ENCODE measurements around the gene FKBP4.

DNA sequence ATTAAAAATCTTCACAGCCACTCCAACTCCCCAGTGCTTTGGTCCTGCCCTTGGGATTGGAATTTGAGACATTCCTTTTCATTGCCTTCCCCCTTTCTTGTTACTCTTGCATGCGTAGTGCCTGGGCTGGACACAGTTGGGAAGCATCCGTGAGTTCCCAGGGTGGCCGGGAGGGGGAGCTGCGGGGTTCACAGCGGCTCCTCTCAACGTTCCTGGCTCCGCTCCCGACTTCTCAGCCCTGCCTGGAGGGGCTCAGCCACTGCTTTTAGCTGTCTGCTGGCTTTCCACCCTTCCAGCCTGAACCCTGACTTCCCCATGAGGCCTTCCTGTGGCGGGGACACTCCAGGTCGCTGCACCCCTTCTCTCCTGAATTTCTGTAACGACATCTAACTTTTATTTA, 58.9 kb downstream of the FKBP4 start:
- TF ChIP-seq, protein P1, sequence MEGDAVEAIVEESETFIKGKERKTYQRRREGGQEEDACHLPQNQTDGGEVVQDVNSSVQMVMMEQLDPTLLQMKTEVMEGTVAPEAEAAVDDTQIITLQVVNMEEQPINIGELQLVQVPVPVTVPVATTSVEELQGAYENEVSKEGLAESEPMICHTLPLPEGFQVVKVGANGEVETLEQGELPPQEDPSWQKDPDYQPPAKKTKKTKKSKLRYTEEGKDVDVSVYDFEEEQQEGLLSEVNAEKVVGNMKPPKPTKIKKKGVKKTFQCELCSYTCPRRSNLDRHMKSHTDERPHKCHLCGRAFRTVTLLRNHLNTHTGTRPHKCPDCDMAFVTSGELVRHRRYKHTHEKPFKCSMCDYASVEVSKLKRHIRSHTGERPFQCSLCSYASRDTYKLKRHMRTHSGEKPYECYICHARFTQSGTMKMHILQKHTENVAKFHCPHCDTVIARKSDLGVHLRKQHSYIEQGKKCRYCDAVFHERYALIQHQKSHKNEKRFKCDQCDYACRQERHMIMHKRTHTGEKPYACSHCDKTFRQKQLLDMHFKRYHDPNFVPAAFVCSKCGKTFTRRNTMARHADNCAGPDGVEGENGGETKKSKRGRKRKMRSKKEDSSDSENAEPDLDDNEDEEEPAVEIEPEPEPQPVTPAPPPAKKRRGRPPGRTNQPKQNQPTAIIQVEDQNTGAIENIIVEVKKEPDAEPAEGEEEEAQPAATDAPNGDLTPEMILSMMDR (IDR thresholded peaks at IDR 0.05) = peak; percentile 43 to 78 (median 58)
- no peak for TF ChIP-seq POLR2A (IDR thresholded peaks at IDR 0.05)
- peak; percentile 15 for TF ChIP-seq POLR2AphosphoS5 (IDR thresholded peaks at IDR 0.05)

All from prostate gland (tissue), 2 donors.